Left kidney (tissue), 2 donors: ENCODE data around the gene UNK. TPM values are rescaled to one million over a fixed set of nuclear protein-coding genes. Genes with fewer than 3 reads are reported as not detected.
A peak's percentile ranks its signal among the peaks of the same experiment; 100 is the strongest.
"Not testable (repeated sequence)": the region's sequence is repeated elsewhere in the genome, so short reads cannot be mapped to it uniquely, and the experiment has no call there.

Source experiments
- DNase-seq: peaks from one replicate; pipeline ENCODE4 v3.0.0-alpha.2; 2013
- polyA plus RNA-seq: library from polyadenylated mRNA; unstranded; fragments of 120-200 nt; gene quantifications from one replicate; pipeline ENCODE4 v1.2.1, GENCODE V29; 2013; ENCODE audit not compliant: insufficient read length

The UNK gene
- polyA plus RNA-seq, 1 donor = 50.3 TPM

DNA sequence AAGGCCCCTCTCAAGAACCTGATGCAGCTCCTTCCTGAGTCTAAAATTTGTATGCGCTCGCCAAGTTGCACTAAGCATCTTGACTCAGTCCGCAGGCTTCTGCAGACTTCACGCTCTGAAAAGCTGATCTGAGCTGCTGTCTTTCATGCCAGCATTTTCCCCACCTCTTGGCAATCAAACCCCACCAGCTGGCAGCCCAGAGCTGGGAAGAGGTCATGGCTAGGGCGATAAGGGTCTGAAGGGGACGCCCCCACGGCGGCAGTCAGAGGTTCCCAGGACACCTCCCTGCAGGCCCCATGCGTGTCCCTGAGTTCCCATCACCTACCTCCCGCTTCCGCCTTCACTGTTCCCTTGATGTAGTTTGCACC is 64.7 kb downstream of the UNK start:
- DNase-seq = no peak

DNA sequence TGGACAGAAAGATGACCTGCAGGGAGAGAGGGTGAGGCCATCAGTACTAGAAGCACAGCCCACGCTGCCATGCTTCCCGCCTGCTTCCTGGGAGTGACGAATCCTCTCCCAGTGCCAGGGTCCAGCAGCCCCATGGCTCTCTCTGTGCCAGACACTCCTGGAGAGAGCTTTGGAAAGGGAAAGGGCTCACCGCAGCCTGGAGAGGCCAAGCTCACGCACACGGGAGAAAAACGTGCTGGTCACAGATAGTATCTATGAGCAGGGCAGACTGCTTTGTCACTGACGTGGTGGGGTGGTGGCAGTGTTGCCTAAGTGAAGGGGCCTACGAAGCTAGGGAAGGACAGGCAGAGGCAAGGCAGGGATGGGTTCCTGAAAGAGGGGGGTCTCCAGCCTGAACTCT is 65.1 kb downstream of the UNK start:
- no peak for DNase-seq

DNA sequence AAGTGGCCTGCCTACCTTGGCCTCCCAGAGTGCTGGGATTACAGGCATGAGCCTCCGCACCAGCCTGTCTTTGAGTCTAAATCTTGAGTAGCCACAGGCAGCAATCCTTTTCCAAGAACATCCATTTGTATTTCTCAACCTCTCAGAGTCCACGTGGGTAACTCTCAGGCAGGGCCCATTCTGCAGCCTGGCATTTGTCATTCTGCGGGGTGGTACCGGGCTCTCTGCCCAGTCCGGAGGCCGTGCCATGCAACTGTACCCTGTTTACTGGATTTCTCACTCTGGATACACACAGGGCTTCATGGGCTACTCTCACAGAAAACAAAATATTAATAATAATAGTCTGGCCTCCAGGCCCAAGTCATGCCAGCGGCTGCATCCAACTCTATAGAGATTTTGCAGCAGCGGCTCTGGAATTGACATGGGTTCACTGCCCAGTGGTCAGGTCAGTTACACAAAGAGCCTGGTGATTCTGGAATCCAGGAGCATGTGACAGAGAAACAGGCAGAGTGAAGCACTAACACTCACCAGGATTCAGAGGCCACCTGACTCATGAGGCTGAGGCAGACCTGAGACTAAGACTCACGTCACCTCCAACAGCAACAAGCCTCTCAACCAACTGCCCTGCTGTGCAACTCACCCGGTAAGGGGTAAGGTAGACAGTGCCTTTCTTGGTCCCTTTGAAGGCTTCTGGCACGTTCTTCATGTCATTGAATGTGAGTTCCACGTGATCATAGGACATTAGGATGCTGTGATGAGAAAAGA is 66.5 kb downstream of the UNK start:
- DNase-seq = no peak

DNA sequence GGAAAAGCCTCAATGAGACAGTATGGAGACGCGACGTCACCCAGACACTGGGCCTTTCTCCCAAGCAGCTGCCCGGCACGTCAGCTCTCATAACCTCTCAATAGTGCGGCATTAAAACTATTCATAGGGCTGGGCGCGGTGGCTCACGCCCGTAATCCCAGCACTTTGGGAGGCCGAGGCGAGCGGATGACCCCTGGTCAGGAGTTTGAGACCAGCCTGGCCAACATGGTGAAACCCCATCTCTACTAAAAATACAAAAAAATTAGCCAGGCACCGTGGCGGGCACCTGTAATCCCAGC is 67.0 kb downstream of the UNK start:
- DNase-seq = not testable (repeated sequence)

DNA sequence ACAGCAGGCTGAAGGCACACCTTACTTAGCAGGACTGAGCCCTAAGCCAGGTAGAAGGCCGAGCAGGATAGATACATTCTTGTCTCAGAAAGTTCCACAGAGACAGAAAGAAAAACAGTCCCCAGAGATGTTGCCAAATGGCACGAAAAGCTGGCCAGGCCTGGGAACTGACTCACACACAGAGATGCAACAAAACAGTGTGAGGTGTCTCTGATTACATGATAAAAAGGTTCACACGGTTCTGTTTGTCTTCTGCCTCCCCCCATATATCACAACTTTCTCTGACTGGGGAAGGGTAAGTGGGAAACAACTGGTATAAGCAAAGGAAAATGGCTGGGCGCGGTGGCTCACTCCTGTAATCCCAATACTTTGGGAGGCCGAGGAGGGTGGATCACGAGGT is 68.8 kb downstream of the UNK start:
- no peak for DNase-seq

DNA sequence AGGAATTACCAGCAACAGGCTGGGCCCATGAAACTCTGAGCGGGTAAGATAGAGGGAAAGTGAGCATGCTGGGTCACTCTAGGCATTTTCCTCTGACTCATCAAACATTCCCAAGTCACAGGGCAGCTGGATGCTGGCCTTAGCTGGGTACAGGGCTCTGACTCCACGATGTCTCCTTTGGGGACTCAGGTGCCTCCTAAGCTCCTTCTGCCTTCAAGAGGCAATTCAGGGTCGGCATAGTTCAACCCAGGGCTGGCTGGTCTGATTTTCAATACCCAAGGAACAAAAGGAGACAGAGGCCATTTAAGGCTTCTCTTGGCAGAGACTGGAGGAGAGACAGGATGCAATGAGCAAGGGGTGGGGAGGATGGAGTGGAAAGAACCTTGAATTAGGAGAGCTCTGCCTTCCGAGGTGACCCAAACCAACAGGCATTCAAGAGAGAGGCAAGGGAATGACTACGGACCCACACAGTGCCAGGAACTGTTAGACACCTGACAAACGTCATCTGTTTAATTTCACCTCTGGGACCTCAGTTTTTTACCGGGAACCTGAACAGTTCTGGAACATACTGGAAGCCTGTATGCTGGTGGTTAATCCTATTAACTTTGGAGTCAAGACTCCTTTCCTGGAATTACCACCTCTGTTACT is 69.6 kb downstream of the UNK start:
- no peak for DNase-seq

DNA sequence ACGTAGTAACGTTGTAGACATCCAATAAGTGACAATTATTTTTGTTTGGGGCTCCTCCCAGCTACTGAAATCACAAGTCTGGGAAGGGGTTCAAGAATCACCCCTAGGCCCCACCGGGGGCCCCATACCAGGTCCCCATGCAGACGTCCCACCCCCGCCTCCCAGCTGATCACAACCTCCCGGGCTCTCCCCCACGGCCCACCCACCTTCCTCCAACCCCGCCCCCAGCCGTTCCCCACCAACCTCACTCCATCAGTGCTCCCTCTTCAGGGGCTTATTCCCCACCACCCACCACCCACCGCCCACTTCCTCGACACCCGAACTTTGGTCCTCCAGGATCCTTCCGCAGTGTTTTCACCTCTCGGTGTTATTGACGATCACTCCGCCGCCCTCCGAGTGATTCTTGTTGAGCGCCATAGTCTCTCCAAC is 70.3 kb downstream of the UNK start:
- no peak for DNase-seq

DNA sequence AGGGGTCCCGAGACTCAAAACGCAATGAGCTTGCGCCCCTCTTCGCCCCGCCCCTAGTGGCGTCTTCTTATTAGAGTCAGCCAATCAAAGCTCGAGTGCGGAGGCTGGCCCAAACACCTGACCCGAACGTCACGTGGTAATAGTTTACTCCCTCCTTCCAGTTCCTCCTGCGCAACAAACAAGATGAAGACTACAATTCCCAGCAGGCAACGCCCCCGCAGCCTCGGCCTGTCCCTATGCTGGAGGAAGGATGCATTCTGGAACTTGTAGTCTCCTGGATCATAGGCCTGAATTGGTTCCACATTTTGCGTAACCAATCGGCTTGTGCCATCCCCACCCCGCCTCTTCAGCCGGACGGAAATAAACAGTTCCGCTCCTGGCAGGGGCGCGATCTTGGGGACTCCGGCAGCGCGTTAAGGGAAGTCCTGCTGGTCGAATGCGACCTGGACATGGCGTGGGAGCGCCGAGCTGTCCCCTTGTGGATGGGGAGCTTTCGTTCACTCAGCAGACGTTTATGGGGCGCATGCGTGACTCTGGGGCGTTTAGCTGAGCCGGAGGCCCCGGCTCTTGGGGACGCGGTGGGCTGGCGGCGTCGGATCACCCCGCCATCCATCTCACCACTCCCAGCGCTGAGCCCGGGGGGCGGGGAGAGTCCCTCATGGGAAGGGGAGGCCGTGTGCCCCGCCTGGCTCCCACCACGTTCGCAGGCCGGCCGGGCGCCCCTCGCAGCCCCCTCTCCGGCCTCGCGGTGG is 70.9 kb downstream of the UNK start, which contains the start of gene WBP2:
Gene WBP2, minus strand, starts transcription at position 26 of the 752 bp plus-strand sequence. CDS start 38 bp downstream, outside the sequence.
- peak; percentile 100 for DNase-seq

DNA sequence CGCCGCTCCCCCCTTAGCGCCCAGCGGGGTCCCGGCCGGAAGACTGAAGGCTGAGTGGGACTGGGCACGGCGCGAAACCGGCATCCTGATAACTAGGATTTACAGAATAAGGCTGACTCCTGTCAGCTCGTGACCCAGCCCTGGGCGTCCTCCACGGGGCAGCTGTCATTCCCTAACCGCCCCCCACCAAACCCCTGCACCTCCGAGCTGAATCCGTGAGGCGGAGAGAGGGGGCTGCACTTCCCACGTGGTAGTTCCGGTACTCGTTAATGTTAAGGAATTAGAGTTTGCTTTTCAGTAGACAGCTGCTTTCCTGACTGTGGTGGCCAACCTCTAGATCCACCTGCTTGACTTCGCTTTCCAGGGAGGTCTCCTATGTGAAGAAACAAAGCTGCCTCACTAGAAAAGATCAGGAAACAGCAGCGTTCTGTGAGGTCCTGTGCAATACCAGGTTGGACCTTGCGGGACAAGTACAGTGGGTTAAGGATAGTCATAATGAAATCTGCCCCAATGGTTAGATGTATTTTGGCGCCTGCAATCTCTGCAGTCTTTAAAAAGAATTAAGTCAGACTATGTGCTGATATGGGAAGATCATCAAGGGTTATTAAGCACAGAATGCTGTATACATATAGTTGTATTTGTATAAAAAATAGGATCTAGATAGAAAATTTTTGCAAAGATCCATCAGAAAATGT is 71.6 kb downstream of the UNK start:
- no peak for DNase-seq

DNA sequence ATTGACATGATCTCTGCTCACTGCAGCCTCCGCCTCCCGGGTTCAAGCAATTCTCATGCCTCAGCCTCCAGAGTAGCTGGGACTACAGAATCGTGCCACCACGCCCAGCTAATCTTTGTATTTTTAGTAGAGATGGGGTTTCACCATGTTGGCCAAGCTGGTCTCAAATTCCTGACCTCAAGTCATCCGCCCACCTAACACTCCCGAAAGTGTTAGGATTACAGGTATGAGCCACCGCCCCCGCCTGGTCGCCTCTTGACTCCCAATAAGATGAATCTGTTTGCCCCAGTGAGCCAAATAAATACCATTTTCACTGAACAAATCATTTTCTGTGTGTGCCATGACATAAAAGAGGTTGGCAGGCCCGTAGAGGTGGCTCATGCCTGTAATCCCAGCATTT is 74.8 kb downstream of the UNK start:
- not testable (repeated sequence) for DNase-seq

DNA sequence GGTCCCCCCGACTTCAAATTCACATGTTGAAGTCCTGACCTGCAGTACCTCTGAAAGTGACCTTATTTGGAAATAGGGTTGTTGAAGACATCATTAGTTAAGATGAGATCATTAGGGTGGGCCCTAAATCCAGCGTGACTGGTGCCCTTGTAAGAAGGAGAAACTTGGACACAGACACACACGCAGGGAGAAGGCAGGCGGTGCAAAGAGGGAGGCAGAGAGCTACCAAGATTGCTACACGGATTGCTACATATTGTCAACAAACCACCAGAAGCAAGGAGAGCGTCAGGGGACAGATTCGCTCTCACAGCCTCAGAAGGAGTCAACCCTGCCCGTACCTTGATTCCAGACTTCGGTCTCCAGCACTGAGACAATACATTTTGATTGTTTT is 77.3 kb downstream of the UNK start:
- no peak for DNase-seq

DNA sequence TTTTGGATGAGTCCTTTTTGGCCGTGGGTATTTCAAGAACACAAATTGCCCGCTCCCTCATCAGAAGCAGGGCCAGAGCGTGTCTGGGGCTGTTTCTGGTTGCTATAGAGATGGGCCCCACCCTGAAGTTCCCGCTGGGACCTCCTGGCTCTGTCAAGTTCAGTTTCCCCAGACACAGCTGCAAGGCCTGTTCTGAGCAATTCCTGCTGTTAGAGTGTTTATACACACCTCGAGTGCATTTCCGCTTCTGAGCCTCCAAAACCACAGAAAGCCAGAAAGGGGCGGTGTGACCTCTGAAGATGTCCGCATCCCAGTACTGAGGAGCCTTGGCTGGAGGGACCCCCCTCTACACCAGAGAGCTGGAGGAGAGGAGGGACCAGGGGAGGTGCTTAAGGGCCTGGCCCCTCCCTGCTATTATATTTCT is 79.9 kb downstream of the UNK start:
- peak; percentile 79 for DNase-seq

DNA sequence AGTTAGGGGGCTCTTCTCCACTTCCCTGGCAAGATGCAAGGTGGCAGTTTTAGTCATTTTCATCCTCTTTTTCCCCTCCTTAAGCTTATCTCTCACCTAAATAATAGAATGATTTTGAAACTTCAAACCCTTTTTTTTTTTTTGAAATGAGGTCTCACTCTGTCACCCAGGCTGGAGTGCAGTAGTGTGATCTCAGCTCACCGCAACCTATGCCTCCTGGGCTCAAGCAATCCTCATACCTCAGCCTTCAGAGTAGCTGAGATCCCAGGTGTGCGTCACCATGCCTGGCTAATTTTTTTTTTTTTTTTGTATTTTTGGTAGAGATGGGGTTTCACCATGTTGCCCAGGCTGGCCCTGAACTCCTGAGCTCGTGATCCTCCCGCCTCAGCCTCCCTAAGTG is 80.3 kb downstream of the UNK start:
- not testable (repeated sequence) for DNase-seq

DNA sequence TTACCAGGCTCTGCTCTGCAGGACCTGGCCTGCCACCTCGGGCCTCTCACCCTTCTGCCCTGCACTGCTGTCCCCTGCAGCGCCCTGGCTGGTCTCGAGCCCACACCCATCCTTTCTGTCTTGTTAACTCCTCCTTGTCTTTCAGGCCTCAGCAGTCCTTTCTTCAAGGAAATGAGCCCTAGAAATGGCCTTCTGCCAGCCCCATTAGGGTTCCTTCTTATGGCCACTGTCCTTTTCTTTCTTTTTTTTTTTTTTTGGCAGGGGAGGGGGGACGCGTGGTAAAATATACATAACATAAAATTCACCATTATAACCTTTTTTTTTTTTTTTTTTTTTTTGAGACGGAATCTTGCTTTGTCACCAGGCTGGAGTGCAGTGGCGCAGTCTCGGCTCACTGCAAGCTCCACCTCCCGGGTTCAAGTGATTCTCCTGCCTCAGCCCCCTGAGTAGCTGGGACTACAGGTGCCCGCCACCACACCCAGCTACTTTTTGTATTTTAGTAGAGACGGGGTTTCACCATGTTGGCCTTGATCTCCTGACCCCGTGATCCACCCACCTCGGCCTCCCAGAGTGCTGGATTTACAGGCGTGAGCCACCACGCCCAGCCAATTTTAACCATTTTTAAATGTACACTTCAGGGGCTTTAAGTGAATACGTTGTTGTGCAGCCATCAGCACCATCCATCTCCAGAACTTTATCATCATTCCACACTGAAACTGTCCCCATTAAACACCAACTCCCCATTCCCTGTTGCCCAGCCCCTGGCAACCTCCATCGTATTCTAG is 81.0 kb downstream of the UNK start:
- not testable (repeated sequence) for DNase-seq

DNA sequence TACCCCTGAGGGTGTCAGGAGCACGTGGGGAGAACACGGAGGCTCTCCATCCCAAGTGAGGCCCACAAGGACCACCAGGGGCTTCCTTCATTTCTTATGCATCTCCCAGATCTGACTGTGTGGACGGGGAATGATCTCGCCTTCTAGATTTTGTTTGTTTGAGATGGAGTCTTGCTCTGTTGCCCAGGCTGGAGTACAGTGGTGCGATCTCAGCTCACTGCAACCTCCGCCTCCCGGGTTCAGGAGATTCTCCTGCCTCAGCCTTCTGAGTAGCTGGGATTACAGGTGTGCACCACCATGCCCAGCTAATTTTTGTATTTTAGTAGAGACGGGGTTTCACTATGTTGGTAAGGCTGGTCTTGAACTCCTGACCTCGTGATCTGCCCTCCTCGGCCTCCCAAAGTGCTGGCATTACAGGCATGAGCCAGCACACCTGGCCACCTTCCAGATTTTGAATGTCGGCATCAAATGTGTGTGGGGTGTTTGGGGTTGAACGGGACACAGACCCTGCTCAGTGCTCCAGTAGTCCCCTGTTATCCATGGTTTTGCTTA is 84.2 kb downstream of the UNK start:
- DNase-seq = not testable (repeated sequence)

DNA sequence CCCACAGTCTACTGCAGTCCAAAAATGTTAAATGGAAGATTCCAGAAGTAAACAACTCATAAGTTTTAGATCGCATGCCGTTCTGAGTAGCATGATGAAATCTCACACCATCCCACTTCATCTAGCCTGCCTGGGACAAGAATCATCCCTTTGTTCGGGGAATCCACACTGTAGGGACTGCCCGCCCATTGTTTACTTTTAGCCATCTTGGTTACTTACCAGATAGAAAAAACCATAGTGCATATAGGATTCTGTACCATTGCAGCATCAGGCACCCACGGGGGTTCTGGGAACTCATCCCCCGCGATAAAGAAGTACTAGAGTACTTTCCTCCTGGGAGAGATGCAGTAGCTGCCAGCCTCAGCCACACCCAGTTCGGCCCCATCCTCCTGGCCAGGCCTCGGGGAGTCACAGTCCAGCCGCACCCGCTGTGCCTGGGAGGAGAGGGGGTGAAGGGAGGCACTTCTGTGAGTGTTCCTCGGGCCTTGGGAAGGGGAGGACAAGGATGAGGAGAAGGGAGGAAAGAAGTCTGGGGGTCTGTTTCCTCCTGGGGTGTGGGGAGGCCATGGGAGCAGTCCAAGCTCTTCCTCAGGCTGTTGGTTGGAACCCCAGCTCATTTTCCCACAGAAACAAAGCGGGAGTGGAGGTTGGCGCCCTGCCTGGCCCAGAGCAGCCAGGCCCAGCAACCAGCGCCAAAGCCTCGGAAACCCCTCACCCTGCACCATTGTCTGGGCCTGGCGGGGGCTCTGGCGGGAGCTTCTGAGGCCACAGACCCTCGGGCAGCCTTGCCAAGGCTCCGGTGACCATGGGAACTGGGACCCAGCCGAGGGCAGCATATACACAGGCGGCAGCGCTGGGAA is 84.9 kb downstream of the UNK start:
- DNase-seq = no peak

DNA sequence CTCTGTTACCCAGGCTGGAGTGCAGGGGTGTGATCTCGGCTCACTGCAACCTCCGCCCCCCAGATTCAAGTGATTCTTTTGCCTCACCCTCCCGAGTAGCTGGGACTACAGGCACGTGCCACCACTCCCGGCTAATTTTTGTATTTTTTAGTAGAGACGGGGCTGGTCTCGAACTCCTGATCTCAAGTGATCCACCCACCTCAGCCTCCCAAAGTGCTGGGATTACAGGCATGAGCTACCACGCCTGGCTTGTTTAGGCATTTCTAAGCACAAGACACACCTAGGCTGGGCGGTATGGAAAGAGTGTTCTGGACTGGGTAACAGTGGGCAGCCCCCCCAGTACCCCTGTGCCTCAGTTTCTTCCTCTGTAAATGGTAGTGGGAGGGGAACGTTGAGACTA is 85.6 kb downstream of the UNK start:
- DNase-seq = not testable (repeated sequence)

DNA sequence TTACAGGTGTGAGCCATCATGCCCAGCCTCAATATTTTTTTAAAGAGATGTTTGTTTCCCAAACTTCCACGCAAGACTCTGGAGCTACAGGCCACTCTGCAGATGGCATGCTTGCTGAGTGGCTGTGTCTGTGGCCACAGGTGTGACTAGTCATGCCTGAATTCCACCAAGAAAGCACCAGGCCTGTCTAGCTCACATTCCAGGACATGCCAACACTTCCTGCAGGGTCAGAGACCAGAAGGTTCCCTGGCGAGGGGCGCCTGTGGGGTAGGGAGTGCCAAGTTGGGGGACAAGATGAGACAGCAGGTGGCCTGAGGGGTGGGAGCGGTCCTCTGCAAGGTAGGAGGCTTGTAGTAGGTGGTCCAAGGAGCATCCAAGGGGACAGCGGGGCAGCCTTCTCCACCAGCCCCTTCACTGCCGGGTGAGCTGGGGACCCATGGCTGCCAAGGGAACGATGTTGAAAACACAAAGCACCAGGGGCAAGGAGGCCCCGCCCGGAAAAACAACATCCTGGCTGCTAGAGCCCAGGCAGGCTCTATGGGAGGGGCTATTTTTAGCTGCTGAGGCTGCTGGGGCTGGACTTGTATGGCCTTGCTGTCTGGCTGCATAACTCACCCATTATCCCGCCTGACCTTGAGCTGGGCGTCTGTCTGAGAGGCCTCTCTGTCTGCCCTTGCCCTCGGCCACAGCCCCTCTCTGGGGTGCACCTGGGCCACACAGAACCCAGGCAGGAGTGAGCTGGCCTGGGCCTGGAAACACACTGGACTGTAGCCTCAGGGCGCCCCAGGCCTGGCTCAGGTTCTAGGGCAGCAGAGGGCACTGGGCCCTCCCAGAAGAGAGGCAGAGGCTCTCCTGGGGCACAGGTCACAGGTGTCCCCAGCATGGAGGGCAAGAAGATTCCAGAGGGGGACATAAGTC is 88.1 kb downstream of the UNK start:
- DNase-seq = no peak

DNA sequence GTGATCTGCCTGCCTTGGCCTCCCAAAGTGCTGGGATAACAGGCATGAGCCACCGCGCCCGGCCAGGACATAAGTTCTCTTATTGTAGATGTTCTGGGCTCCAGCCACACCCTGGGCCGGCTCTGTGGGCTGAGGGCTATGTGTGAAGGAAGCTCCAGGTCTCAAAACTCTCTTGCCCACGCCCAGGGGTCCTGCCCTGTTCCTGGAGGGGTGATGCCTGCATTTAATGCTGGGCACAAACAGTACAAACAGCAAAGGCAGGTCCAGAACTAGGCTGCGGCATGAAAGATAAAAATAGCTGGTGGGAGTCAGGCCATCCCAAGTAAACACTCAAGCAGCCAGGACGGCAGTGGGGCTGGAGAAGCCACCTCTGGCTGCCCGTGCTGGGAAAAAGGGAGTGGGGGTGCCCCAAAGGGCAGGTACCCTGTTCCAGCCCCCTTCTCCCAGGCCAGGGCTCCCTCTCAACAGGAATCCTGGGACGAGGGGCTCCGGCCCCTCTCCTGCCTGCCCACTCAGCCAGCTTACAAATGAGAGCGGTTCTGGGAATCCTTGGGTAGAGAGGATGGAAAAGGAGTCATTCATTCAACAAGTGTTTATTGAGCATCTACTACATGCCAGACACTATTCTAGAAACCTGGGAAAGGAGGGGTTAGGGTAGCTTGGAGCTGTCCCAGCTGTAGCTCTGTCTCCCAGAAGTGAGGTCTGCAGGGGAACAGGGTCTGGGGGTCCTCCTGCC is 89.1 kb downstream of the UNK start:
- DNase-seq = no peak
